IPS DF 4.7 (cell line): ENCODE measurements around the gene FARP1.

Experiments
- DNase-seq: peaks from one replicate; pipeline ENCODE4 v3.0.0-alpha.2; 2013; ENCODE audit warnings: low spot score; ENCODE audit errors: extremely low read depth

FARP1 gene

GRCh38 chr13:98480915-98481877, 338.3 kb downstream of the FARP1 start:
- DNase-seq = no peak

GRCh38 chr13:98482476-98483444, 339.9 kb downstream of the FARP1 start:
- no peak for DNase-seq

- no peak for DNase-seq
Measured at GRCh38 chr13:98483601-98484288, 340.9 kb downstream of the FARP1 start.

GRCh38 chr13:98484289-98485219, 341.7 kb downstream of the FARP1 start:
- no peak for DNase-seq

- no peak for DNase-seq
Measured at GRCh38 chr13:98485561-98485960, 342.7 kb downstream of the FARP1 start.

- no peak for DNase-seq
Measured at GRCh38 chr13:98486412-98486811, 343.5 kb downstream of the FARP1 start.

- no peak for DNase-seq
Measured at GRCh38 chr13:98487016-98487415, 344.1 kb downstream of the FARP1 start.

- no peak for DNase-seq
Measured at GRCh38 chr13:98487522-98487921, 344.6 kb downstream of the FARP1 start.

- DNase-seq = no peak
Measured at GRCh38 chr13:98488736-98489135, 345.8 kb downstream of the FARP1 start.

- no peak for DNase-seq
Measured at GRCh38 chr13:98489446-98490194, 346.7 kb downstream of the FARP1 start.

- no peak for DNase-seq
Measured at GRCh38 chr13:98490195-98490836, 347.4 kb downstream of the FARP1 start.

- DNase-seq = no peak
Measured at GRCh38 chr13:98490866-98491265, 348.0 kb downstream of the FARP1 start.

GRCh38 chr13:98492335-98493041, 349.6 kb downstream of the FARP1 start:
- DNase-seq = no peak

- DNase-seq = no peak
Measured at GRCh38 chr13:98493042-98493712, 350.3 kb downstream of the FARP1 start.

GRCh38 chr13:98494769-98495168, 351.9 kb downstream of the FARP1 start:
- DNase-seq = no peak

GRCh38 chr13:98495627-98496478, 353.0 kb downstream of the FARP1 start:
- no peak for DNase-seq

GRCh38 chr13:98496479-98496791, 353.5 kb downstream of the FARP1 start:
- DNase-seq = no peak
